K562 (cell line): Measurements from ENCODE around the gene PLEKHH3. TPM values are rescaled to one million over a fixed set of nuclear protein-coding genes. Genes with fewer than 3 reads are reported as not detected.
"Not testable (repeated sequence)": the region's sequence is repeated elsewhere in the genome, so short reads cannot be mapped to it uniquely, and the experiment has no call there.

Source experiments
- ATAC-seq: fragments of 200-7000 bp; cut with Tn5 transposase; 3 replicates; pipeline ENCODE4 v1.9.1; 2020; ENCODE audit warnings: moderate library complexity
- BruUV-seq: library from RNA; stranded (reverse); fragments of 400-500 nt; replicated peaks from 2 replicates; lab custom pipeline; 2021; lab: Mats Ljungman, UMichigan
- CTCF ChIA-PET: fragments of 300-600 bp; formaldehyde crosslinking; extraction: SDS; loops from one replicate; lab custom pipeline; 2021; ENCODE audit warnings: low intra/inter-chr PET ratio; lab: Yijun Ruan, JAX
- POLR2A ChIA-PET: fragments of 300-600, 350-650 bp; sonication (Branson Sonifier 250); formaldehyde crosslinking; extraction: SDS; loops from one replicate; lab custom pipeline; 2021; ENCODE audit warnings: antibody characterized with exemption, inconsistent platforms; lab: Yijun Ruan, JAX
- DNase-seq, 4 experiments: peaks; one replicate each; pipeline versions ENCODE4 v3.0.0 to v3.0.0-alpha.2; 2011 to 2018; ENCODE audit warnings: low spot score in 3 of 4, mixed read lengths in 3 of 4; ENCODE audit errors: extremely low read depth in 1 of 4
- FAIRE-seq: peaks from 2 replicates; lab custom pipeline; 2011; peaks lifted over from hg19 to GRCh38; lab: Jason Lieb, UNC
- H2AFZ ChIP-seq: 2 replicates; pipeline ENCODE4 v1.6.0; 2011; ENCODE audit warnings: low read depth, low read length, control low read depth, inconsistent platforms
- H3K27ac ChIP-seq: fragments of 200-600 bp; 3 replicates; pipeline ENCODE4 v1.8.0; 2011; ENCODE audit warnings: low read depth, mild to moderate bottlenecking, control low read depth, inconsistent platforms, low read length, moderate library complexity, mixed read lengths; ENCODE audit errors: extremely low read depth
- H3K27me3 ChIP-seq, 2 experiments: fragments of 300-600 bp in 1 of 2; 2 replicates in 1 of 2; 3 replicates in 1 of 2; pipeline versions ENCODE4 v1.6.0 to v1.8.0; 2011; ENCODE audit warnings: inconsistent platforms in 2 of 2, low read length in 2 of 2, mild to moderate bottlenecking in 1 of 2, mixed read lengths in 1 of 2, moderate library complexity in 1 of 2; ENCODE audit not compliant: control insufficient read depth in 2 of 2, insufficient read depth in 2 of 2
- H3K36me3 ChIP-seq: fragments of 300-600 bp; 3 replicates; pipeline ENCODE4 v1.8.0; 2011; ENCODE audit warnings: mild to moderate bottlenecking, low read length, inconsistent platforms; ENCODE audit not compliant: control insufficient read depth, insufficient read depth
- H3K4me1 ChIP-seq, 2 experiments: fragments of 200-600 bp in 1 of 2; replicated peaks in 1 of 2; 2 replicates in 1 of 2; 3 replicates in 1 of 2; pipeline versions ENCODE4 v1.5.1 to v1.8.0; 2011; ENCODE audit warnings: inconsistent platforms in 2 of 2, low read length in 2 of 2, mild to moderate bottlenecking in 1 of 2, mixed read lengths in 1 of 2, moderate library complexity in 1 of 2; ENCODE audit not compliant: control insufficient read depth in 2 of 2, insufficient read depth in 2 of 2
- H3K4me2 ChIP-seq: 2 replicates; pipeline ENCODE4 v1.6.1; 2011; ENCODE audit warnings: low read length, control low read depth, inconsistent platforms, mixed read lengths; ENCODE audit not compliant: insufficient read depth
- H3K4me3 ChIP-seq: fragments of 200-600 bp; sonication (generic), shearing (Covaris generic); 2 replicates; pipeline ENCODE4 v1.5.1; 2016; ENCODE audit warnings: control low read depth, inconsistent platforms
- H3K79me2 ChIP-seq: fragments of 200-600 bp; 3 replicates; pipeline ENCODE4 v1.8.0; 2011; ENCODE audit warnings: low read length, inconsistent platforms; ENCODE audit not compliant: control insufficient read depth, insufficient read depth
- H3K9ac ChIP-seq, 2 experiments: 2 replicates each; pipeline versions ENCODE4 v1.6.0 to v1.6.1; 2011; ENCODE audit warnings: low read depth in 2 of 2, low read length in 2 of 2, control low read depth in 1 of 2, inconsistent platforms in 1 of 2, mild to moderate bottlenecking in 1 of 2, mixed read lengths in 1 of 2; ENCODE audit not compliant: insufficient read depth in 1 of 2
- H3K9me1 ChIP-seq: one replicate; pipeline ENCODE4 v1.6.0; 2011; ENCODE audit warnings: inconsistent platforms, mild to moderate bottlenecking, low read length, moderate library complexity; ENCODE audit not compliant: control insufficient read depth, insufficient read depth
- H3K9me3 ChIP-seq: replicated peaks from 2 replicates; pipeline ENCODE4 v1.5.1; 2011; ENCODE audit warnings: low read depth, low read length, inconsistent platforms; ENCODE audit not compliant: control insufficient read depth, insufficient read depth
- H4K20me1 ChIP-seq: replicated peaks from 2 replicates; pipeline ENCODE4 v1.6.1; 2011; ENCODE audit warnings: low read length, inconsistent platforms, mixed read lengths; ENCODE audit not compliant: control insufficient read depth, insufficient read depth
- NFIX ChIP-seq: fragments of 250-450 bp; sonication (Bioruptor Pico); IDR thresholded peaks from 2 replicates; pipeline ENCODE4 v1.4.0; 2020; ENCODE audit warnings: low read depth, mild to moderate bottlenecking, moderate library complexity
- ZNF121 ChIP-seq: sonication (generic); formaldehyde crosslinking; conservative IDR thresholded peaks from 2 replicates; pipeline ENCODE4 v1.8.0; 2022; ENCODE audit warnings: missing genetic modification reagents
- ZNF316 ChIP-seq: fragments of 450-650 bp; IDR thresholded peaks from 2 replicates; pipeline ENCODE4 v1.6.1; 2016
- ZNF395 ChIP-seq: fragments of 200-800 bp; sonication (Bioruptor generic); IDR thresholded peaks from 2 replicates; pipeline ENCODE4 v1.6.1; 2017; ENCODE audit warnings: missing genetic modification characterization, missing compliant biosample characterization
- WGBS: fragments of 100-300 bp; shearing (Covaris generic); methylation state at CpG from one replicate; pipeline ENCODE4 v1.1.6; 2016; ENCODE audit warnings: low coverage, mixed read lengths; ENCODE audit not compliant: insufficient coverage; ENCODE audit errors: missing lambda C conversion rate; 5-methylcytosine and 5-hydroxymethylcytosine counted together
- in situ Hi-C: fragments of 300-500 bp; cut with MboI; formaldehyde crosslinking; loops from 4 replicates; pipeline ENCODE4 v1.15.0; 2018; ENCODE audit warnings: inconsistent platforms, mixed read lengths
- intact Hi-C: fragments of 100-400 bp; cut with micrococcal nuclease; formaldehyde crosslinking; loops from 2 replicates; pipeline ENCODE4 v1.14.2; 2022
- polyA plus RNA-seq, 8 experiments: library from polyadenylated mRNA; depleted of rRNA in 4 of 8; stranded (reverse) in 5 of 8; unstranded in 3 of 8; fragments of >200 nt; fragmentation: Nextera tagmentation in 2 of 8; fragmentation: Illumina TruSeq in 1 of 8; extraction: Ambion mirVana in 2 of 8; extraction: Trizol in 1 of 8; gene quantifications; 2 replicates each; pipeline versions ENCODE4 v1.2.1 to v1.2.3, GENCODE V29; 2011 to 2014; ENCODE audit warnings: inconsistent platforms in 1 of 8, missing spikeins in 1 of 8
- total RNA-seq, 7 experiments: library from RNA; depleted of rRNA in 6 of 7; stranded (reverse); fragments of >200 nt in 6 of 7; fragmentation: Illumina TruSeq in 2 of 7; extraction: Trizol in 2 of 7; gene quantifications; 2 replicates each; pipeline versions ENCODE4 v1.2.1 to v1.2.3, GENCODE V29; 2011 to 2021; ENCODE audit warnings: low replicate concordance in 1 of 7

The PLEKHH3 gene
- total and polyA plus RNA-seq, 9 of the 15 experiments (the other 6 are each of a cell fraction or from before 2014, with no cell fraction given): 0.58 to 34.5 (median 5.0) TPM

- Histone ChIP-seq H2AFZ (peak overlapping the region; percentile 30), H3K27me3 (no peaks in the 10 kb centered on the region), H3K4me3 (no peak overlapping the region), H3K9me3 (no peaks in the 10 kb centered on the region), H3K9me1 (no peaks in the 10 kb centered on the region), H3K27ac (peak overlapping the region; percentile 79; the same call in 2 of the 3 replicates), H3K4me1 (peaks cover 40 to 59% of the 10 kb centered on the region in 2 experiments; a peak in 4 of 5 replicates), H4K20me1 (no peaks in the 10 kb centered on the region), H3K79me2 (no peaks in the 10 kb centered on the region), H3K9ac (peak overlapping the region in 1 of 2 experiments; percentile 1; a peak in 1 of 4 replicates), H3K36me3 (no peaks in the 10 kb centered on the region), H3K4me2 (no peak overlapping the region)
- DNase-seq: no peak
- in situ Hi-C loops (no loop called here), intact Hi-C loops (no loop called here)
- ChIA-PET CTCF (interaction anchor here (0.5 kb wide), 1 partner anchor 255 kb away, joined by 3 read pairs; no protein-coding TSS in a partner anchor), POLR2A (interaction anchor here (0.7 to 2.7 kb wide), 5 partner anchors 8 to 43 kb away, joined by 3 to 13 read pairs (median 5); partner anchors contain the start of genes RETREG3 and TUBG1)
- BruUV-seq: no TSS peak
- WGBS: 60% methylated on average over 2 of the region's 2 CpGs
- TF ChIP-seq ZNF316 (peak; percentile 11; the same call in 1 of the 2 replicates), ZNF395 (0 out of 2 replicates have a peak, but pooled peaks have one; percentile 21), NFIX (no peak)
- no peak for FAIRE-seq
- ATAC-seq: no peak
These were observed 53.5 kb downstream of the PLEKHH3 start for GRCh38 chr17:42623271-42623670.

GRCh38 chr17:42621987-42622386 lies 54.8 kb downstream of the PLEKHH3 start:
- H3K36me3 ChIP-seq, H3K9ac ChIP-seq, CTCF ChIA-PET, DNase-seq, H3K9me3 ChIP-seq, intact Hi-C loops, H3K4me3 ChIP-seq, H4K20me1 ChIP-seq, ATAC-seq, H3K9me1 ChIP-seq, in situ Hi-C loops, H3K79me2 ChIP-seq, H3K27me3 ChIP-seq, H3K4me2 ChIP-seq, H2AFZ ChIP-seq, BruUV-seq, FAIRE-seq, H3K27ac ChIP-seq: not testable (repeated sequence)
- 86% methylated on average over 3 of the region's 3 CpGs for WGBS
- POLR2A ChIA-PET: interaction anchor here (1.0 to 1.1 kb wide), 2 partner anchors 9 to 11 kb away, joined by 3 to 4 read pairs; no protein-coding TSS in a partner anchor
- peak; percentile 29 for TF ChIP-seq ZNF121 (CRISPR knock-in tag)
- H3K4me1 ChIP-seq: peaks cover 46 to 55% of the 10 kb centered on the region in 2 experiments; a peak in 4 of 5 replicates
